GM15510 (cell line): ENCODE data around the gene NINL.

Source experiments
- POLR2A ChIP-seq: IDR thresholded peaks from 3 replicates; pipeline ENCODE4 v1.6.1; 2011; ENCODE audit warnings: borderline replicate concordance; ENCODE audit not compliant: insufficient read length; ENCODE audit errors: extremely low read depth

NINL gene

GRCh38 chr20:25408890-25409289 is 176.4 kb downstream of the NINL start:
- no peak for TF ChIP-seq POLR2A

DNA sequence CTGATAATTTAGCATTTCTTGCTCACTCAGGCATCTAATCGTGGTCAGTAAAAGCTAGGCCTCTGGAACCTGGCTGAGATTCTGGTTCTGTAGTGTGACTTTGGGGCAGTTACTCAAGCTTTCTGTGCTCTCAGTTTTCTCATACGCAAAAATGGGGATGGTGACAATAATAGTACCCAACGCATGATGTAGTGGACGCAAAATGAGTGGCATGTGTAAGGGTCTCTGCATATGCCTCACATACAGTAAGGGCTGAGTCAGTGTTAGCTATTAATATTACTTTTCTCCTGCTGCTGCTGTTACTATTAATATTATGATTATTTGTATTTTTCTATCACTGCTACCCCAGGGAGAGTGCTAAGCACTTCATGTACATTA is 177.2 kb downstream of the NINL start:
- TF ChIP-seq POLR2A, result no peak

DNA sequence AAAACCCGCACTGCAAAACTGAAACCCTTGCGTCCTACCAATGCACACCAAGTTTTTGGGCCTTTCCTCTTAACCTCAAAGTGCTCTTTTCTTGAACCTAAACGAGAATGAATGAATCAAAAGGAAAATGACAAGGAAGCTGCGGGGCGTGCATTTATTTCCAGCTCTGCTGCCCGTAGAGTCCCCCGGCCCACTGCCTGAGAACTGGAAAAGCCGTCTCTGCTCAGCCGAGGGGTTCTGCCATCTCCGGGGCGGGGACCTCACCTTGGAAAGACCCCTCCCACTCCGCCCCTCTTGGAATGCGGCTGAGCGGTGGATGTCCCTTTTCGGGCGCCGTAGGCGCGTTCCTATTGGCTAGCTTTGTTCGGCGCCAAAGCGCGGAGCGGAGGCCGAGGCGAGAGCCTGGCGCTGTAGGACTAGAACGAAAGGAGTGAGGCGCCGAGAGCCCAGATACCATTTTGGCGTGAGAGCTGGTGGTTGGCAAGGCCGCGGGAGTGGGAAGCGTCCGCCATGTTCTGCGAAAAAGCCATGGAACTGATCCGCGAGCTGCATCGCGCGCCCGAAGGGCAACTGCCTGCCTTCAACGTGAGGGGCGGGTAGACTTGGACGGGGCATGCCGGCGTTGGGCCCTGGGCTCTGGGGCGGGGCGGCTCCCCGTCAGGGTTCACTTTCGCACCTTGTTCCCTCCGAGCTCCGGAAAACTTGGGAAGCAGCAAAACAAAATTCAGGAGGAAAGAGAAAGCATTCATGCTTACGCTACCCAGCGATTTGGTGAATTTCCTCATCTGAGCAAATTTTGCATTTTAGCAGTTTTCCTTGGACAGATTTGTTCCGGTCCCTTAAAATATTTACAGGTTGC is 177.8 kb downstream of the NINL start, which contains the start of gene GINS1:
Gene GINS1, plus strand, starts transcription at position 363 of the 859 bp plus-strand sequence. Its CDS starts 148 bp downstream, at position 511.
- peak; percentile 83 for TF ChIP-seq POLR2A
